ENCODE measurements around the gene IFI27. TPM values are rescaled to one million over a fixed set of nuclear protein-coding genes. Genes with fewer than 3 reads are reported as not detected.
A peak's percentile ranks its signal among the peaks of the same experiment; 100 is the strongest.
"Not testable (repeated sequence)": the region's sequence is repeated elsewhere in the genome, so short reads cannot be mapped to it uniquely, and the experiment has no call there.

IFI27 gene
- total RNA-seq: 1.5 to 3.3 TPM (median 1.5 TPM) in 3 replicates
- long read RNA-seq, partial matches to known transcripts: 0 of 1 reads
- long read RNA-seq, other reads (novel, unspliced or antisense): 0 of 1 reads

DNA sequence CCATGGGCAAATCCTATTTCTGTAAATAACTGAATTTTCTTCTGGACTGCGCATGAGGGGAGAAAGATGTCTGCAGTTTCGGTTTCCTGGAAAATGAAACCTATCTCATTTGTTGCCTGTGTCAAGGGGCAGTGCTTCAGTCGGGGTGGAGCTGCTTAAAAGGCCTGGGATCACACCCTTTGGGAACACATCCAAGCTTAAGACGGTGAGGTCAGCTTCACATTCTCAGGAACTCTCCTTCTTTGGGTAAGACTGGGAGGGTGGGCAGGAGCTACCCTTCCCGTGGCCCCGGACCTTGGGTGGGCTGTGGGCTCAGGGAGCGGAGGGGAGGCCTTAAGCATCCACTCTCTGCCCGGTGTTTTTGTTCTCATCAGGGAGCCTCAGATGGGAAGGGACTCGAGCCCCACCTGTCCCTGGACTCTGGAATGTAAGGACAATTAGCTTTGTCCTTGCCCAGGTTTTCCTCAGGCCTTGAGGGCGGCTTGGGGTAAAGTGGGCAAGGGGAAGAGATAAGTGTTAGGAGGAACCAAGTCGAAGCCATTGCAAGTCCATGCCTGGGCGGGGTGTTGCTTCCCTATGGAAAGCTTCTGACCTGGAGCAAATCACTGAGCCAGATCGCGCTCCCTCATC lies at the start of gene IFI27:
Gene IFI27 (plus strand): TSS at position 185 of the 630 bp plus-strand sequence.
- Mint-ChIP-seq H3K27me3 (ENCODE audit: low read depth) (peaks cover 3% of the 10 kb centered on the region), H3K9me3 (ENCODE audit: low read depth) (no peaks in the 10 kb centered on the region), H3K4me1 (ENCODE audit: low read depth) (peaks cover 15% of the 10 kb centered on the region), H3K4me3 (ENCODE audit: unreplicated experiment) (no peak within 1 kb of the TSS), H3K36me3 (ENCODE audit: low read depth) (no peaks in the 10 kb centered on the region), H3K27ac (ENCODE audit: unreplicated experiment) (no peak within 1 kb of the TSS)
- no peak for DNase-seq (ENCODE audit: low spot score)
- TF ChIP-seq, protein P1, sequence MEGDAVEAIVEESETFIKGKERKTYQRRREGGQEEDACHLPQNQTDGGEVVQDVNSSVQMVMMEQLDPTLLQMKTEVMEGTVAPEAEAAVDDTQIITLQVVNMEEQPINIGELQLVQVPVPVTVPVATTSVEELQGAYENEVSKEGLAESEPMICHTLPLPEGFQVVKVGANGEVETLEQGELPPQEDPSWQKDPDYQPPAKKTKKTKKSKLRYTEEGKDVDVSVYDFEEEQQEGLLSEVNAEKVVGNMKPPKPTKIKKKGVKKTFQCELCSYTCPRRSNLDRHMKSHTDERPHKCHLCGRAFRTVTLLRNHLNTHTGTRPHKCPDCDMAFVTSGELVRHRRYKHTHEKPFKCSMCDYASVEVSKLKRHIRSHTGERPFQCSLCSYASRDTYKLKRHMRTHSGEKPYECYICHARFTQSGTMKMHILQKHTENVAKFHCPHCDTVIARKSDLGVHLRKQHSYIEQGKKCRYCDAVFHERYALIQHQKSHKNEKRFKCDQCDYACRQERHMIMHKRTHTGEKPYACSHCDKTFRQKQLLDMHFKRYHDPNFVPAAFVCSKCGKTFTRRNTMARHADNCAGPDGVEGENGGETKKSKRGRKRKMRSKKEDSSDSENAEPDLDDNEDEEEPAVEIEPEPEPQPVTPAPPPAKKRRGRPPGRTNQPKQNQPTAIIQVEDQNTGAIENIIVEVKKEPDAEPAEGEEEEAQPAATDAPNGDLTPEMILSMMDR (IDR thresholded peaks at IDR 0.05): no peak

DNA sequence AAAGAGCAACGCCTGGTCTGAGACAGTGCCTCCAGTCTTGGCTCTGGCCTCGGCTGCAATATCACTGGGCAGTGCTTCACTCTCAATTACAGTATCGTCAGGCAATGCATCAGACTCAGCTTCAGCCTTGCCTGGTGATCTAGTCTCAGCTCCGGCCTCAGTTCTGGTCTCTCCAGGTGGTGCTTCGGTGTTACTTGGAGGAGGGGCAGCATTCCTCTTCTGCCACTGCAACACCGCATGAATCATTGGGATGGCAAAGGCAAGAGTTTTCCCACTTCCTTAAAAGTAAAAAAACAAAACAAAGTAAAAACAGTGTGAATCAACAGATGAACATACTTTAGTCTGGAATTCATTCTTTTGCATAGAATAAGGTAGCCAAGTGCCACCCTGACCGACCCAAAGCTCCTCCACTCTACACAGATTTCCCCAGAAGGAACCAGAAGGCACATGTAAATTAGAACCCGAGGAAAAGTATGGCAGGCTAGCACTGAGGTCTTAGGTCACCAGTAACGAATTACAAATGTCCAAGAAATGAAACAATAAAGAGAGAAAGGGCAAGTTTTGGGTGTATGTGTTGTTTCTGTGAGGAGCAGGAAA lies 48.1 kb upstream of the IFI27 start:
- no peak for DNase-seq (ENCODE audit: low spot score)
- Mint-ChIP-seq H3K27ac (ENCODE audit: unreplicated experiment) (peak overlapping the region; percentile 91), H3K36me3 (ENCODE audit: low read depth) (peaks cover 29% of the 10 kb centered on the region), H3K27me3 (ENCODE audit: low read depth) (no peaks in the 10 kb centered on the region), H3K4me3 (ENCODE audit: unreplicated experiment) (no peak overlapping the region), H3K4me1 (ENCODE audit: low read depth) (peaks cover 45% of the 10 kb centered on the region), H3K9me3 (ENCODE audit: low read depth) (peaks cover 2% of the 10 kb centered on the region)
- TF ChIP-seq, protein P1 (IDR thresholded peaks at IDR 0.05): no peak

GRCh38 chr14:94066089-94066676 lies 44.4 kb upstream of the IFI27 start:
- TF ChIP-seq, protein P1 (IDR thresholded peaks at IDR 0.05): no peak
- Mint-ChIP-seq H3K36me3 (ENCODE audit: low read depth) (peaks cover 17% of the 10 kb centered on the region), H3K27ac (ENCODE audit: unreplicated experiment) (peak overlapping the region; percentile 1), H3K4me3 (ENCODE audit: unreplicated experiment) (no peak overlapping the region), H3K9me3 (ENCODE audit: low read depth) (peaks cover 26% of the 10 kb centered on the region), H3K27me3 (ENCODE audit: low read depth) (no peaks in the 10 kb centered on the region), H3K4me1 (ENCODE audit: low read depth) (peaks cover 53% of the 10 kb centered on the region)
- no peak for DNase-seq (ENCODE audit: low spot score)

DNA sequence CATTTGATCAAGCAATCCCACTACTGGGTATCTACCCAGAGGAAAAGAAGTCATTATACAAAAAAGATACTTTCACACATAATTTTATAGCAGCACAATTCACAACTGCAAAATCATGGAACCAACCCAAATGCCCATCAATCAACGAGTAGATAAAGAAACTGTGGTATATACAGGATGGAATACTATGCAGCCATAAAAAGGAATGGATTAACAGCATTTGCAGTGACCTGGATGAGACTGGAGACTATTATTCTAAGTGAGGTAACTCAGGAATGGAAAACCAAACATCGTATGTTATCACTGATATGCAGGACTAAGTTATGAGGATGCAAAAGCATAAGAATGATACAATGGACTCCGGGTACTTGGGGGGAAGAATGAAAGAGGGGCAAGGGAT lies 38.5 kb upstream of the IFI27 start:
- Mint-ChIP-seq H3K36me3 (ENCODE audit: low read depth) (peaks cover 23% of the 10 kb centered on the region), H3K9me3 (ENCODE audit: low read depth) (peaks cover 46% of the 10 kb centered on the region), H3K4me1 (ENCODE audit: low read depth) (peaks cover 22% of the 10 kb centered on the region)
- H3K27ac Mint-ChIP-seq (ENCODE audit: unreplicated experiment); H3K27me3 Mint-ChIP-seq (ENCODE audit: low read depth); DNase-seq (ENCODE audit: low spot score); H3K4me3 Mint-ChIP-seq (ENCODE audit: unreplicated experiment): not testable (repeated sequence)

- TF ChIP-seq, protein P1 (IDR thresholded peaks at IDR 0.05): no peak
- DNase-seq (ENCODE audit: low spot score): no peak
- Mint-ChIP-seq H3K36me3 (ENCODE audit: low read depth) (peaks cover 26% of the 10 kb centered on the region), H3K27ac (ENCODE audit: unreplicated experiment) (peak overlapping the region; percentile 3), H3K4me3 (ENCODE audit: unreplicated experiment) (no peak overlapping the region), H3K9me3 (ENCODE audit: low read depth) (peaks cover 24% of the 10 kb centered on the region), H3K4me1 (ENCODE audit: low read depth) (peaks cover 40% of the 10 kb centered on the region), H3K27me3 (ENCODE audit: low read depth) (no peaks in the 10 kb centered on the region)
Measured at GRCh38 chr14:94074534-94074933, 36.0 kb upstream of the IFI27 start.
